Glutamatergic neuron (in vitro differentiated cells): ENCODE results near the gene SYTL4. TPM values are rescaled to one million over a fixed set of nuclear protein-coding genes. Genes with fewer than 3 reads are reported as not detected.

Experiments used
- DNase-seq: peaks from one replicate; pipeline ENCODE4 v3.0.0; 2022
- H3K27ac Mint-ChIP-seq: one replicate; pipeline ENCODE4 v1.8.0; 2020; ENCODE audit warnings: mild to moderate bottlenecking, mixed read lengths, inconsistent platforms; ENCODE audit not compliant: unreplicated experiment
- H3K27me3 Mint-ChIP-seq: one replicate; pipeline ENCODE4 v1.8.0; 2020; ENCODE audit warnings: mild to moderate bottlenecking, moderate library complexity, mixed read lengths, inconsistent platforms; ENCODE audit not compliant: unreplicated experiment
- H3K36me3 Mint-ChIP-seq: one replicate; pipeline ENCODE4 v1.8.0; 2020; ENCODE audit warnings: mild to moderate bottlenecking, mixed read lengths, inconsistent platforms; ENCODE audit not compliant: unreplicated experiment
- H3K4me1 Mint-ChIP-seq: one replicate; pipeline ENCODE4 v1.8.0; 2020; ENCODE audit warnings: mild to moderate bottlenecking, low read depth, mixed read lengths, inconsistent platforms; ENCODE audit not compliant: unreplicated experiment
- H3K4me3 Mint-ChIP-seq: one replicate; pipeline ENCODE4 v1.8.0; 2020; ENCODE audit warnings: mild to moderate bottlenecking, mixed read lengths, inconsistent platforms; ENCODE audit not compliant: unreplicated experiment
- H3K9me3 Mint-ChIP-seq: one replicate; pipeline ENCODE4 v1.8.0; 2020; ENCODE audit warnings: mild to moderate bottlenecking, moderate library complexity, mixed read lengths, inconsistent platforms; ENCODE audit not compliant: unreplicated experiment
- total RNA-seq: library from RNA; stranded (reverse); fragmentation: NEBNext Ultra II Directional; extraction: Animal tissue kit (Norgen Biotek cat#: 25700); gene quantifications from one replicate; pipeline ENCODE4 v1.2.1, GENCODE V29; 2021; ENCODE audit not compliant: unreplicated experiment
- TF ChIP-seq, protein P1 (sequence below): fragments of 200-600 bp; sonication (generic); IDR thresholded peaks from one replicate; pipeline ENCODE4 v1.5.0; 2021; ENCODE audit not compliant: partially characterized antibody, unreplicated experiment

The SYTL4 gene
- total RNA-seq, 1 donor from 2014 or later, result 0.25 TPM

DNA sequence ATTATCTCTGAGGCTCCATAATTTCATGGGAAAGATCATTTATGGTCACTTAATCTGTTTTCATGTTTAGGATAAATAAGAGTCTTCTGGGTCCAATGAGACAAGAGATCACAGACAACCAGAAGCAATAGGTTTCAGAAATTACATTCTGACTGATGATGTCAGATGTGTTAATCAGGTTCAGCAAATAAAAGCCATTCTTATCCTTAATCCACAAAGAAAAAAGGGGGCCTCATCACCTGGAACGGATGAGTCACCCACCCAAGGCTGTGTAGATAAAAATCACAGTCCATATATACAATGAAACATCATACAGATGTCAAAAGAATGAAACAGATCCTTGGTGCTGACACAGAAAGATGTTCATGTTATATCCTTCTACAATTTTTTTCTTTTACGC, 36.6 kb downstream of the SYTL4 start:
- Mint-ChIP-seq H3K36me3 (no peaks in the 10 kb centered on the region), H3K9me3 (peaks cover 2% of the 10 kb centered on the region), H3K4me1 (no peaks in the 10 kb centered on the region), H3K4me3 (no peak overlapping the region), H3K27ac (no peak overlapping the region), H3K27me3 (no peaks in the 10 kb centered on the region)
- no peak for DNase-seq
- TF ChIP-seq, protein P1, sequence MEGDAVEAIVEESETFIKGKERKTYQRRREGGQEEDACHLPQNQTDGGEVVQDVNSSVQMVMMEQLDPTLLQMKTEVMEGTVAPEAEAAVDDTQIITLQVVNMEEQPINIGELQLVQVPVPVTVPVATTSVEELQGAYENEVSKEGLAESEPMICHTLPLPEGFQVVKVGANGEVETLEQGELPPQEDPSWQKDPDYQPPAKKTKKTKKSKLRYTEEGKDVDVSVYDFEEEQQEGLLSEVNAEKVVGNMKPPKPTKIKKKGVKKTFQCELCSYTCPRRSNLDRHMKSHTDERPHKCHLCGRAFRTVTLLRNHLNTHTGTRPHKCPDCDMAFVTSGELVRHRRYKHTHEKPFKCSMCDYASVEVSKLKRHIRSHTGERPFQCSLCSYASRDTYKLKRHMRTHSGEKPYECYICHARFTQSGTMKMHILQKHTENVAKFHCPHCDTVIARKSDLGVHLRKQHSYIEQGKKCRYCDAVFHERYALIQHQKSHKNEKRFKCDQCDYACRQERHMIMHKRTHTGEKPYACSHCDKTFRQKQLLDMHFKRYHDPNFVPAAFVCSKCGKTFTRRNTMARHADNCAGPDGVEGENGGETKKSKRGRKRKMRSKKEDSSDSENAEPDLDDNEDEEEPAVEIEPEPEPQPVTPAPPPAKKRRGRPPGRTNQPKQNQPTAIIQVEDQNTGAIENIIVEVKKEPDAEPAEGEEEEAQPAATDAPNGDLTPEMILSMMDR, result no peak

DNA sequence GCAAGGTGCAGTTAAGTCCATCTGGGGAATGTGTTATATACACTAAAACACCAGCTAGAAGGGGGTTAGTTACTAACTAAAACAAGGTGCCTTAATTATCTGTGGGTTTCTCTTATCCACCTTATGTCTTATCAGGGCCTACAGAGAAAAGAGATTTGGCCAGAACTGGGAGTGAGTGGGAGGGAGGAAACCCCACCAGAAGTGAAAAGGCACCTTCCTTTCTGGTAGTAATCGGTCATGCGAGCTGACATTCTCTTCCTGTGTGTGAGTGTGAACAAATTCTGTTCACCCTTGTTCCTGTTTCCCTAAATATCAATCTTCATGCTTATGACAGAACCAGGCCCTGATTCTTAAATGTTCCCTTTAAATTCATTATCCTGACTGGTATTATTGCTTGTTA, 44.4 kb downstream of the SYTL4 start:
- no peak for DNase-seq
- H3K27ac Mint-ChIP-seq, result no peak overlapping the region
- no peaks in the 10 kb centered on the region for H3K27me3 Mint-ChIP-seq
- no peaks in the 10 kb centered on the region for H3K36me3 Mint-ChIP-seq
- H3K4me3 Mint-ChIP-seq, result no peak overlapping the region
- TF ChIP-seq, protein P1, result no peak
- H3K9me3 Mint-ChIP-seq, result peaks cover 2% of the 10 kb centered on the region
- no peaks in the 10 kb centered on the region for H3K4me1 Mint-ChIP-seq

DNA sequence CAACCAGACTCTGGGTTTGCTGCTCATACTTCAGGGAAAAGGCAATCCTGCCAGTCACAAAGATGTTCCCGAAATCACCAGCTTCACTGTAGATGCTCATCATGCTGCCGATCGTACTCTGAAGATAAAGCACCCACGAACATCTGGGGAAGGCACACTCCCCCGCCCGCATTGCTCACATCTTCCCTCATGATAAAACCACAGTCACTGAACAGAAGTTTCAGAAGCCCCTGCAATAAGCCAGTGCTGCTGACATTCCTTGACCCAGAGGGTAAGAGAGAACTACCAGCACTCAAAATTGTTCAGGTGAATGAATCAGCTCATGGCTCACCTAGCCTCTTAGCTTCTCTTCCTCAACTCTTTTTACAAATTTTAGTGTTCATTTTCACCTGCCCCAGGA, 44.8 kb downstream of the SYTL4 start:
- no peak overlapping the region for H3K27ac Mint-ChIP-seq
- no peak overlapping the region for H3K4me3 Mint-ChIP-seq
- H3K4me1 Mint-ChIP-seq, result no peaks in the 10 kb centered on the region
- DNase-seq, result no peak
- no peaks in the 10 kb centered on the region for H3K27me3 Mint-ChIP-seq
- TF ChIP-seq, protein P1, result no peak
- no peaks in the 10 kb centered on the region for H3K36me3 Mint-ChIP-seq
- peaks cover 2% of the 10 kb centered on the region for H3K9me3 Mint-ChIP-seq

DNA sequence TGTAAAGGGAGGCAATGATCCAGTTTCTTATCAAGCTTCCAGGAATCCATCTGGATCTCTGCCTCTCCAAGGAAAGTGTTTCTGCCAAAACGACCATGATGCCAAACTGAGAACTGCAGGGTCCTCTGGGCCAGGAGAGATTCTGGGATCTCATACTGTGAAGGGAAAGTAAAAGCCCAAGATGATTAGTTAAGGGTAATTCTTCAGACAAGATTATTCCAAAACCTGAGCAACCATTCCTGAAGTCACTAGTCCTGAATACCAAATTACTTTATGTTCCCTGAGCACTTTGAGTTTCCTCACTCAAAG, 46.0 kb downstream of the SYTL4 start:
- no peak overlapping the region for H3K27ac Mint-ChIP-seq
- no peak overlapping the region for H3K4me3 Mint-ChIP-seq
- no peaks in the 10 kb centered on the region for H3K4me1 Mint-ChIP-seq
- no peak for DNase-seq
- no peaks in the 10 kb centered on the region for H3K9me3 Mint-ChIP-seq
- TF ChIP-seq, protein P1, result peak; percentile 49
- no peaks in the 10 kb centered on the region for H3K27me3 Mint-ChIP-seq
- H3K36me3 Mint-ChIP-seq, result no peaks in the 10 kb centered on the region

DNA sequence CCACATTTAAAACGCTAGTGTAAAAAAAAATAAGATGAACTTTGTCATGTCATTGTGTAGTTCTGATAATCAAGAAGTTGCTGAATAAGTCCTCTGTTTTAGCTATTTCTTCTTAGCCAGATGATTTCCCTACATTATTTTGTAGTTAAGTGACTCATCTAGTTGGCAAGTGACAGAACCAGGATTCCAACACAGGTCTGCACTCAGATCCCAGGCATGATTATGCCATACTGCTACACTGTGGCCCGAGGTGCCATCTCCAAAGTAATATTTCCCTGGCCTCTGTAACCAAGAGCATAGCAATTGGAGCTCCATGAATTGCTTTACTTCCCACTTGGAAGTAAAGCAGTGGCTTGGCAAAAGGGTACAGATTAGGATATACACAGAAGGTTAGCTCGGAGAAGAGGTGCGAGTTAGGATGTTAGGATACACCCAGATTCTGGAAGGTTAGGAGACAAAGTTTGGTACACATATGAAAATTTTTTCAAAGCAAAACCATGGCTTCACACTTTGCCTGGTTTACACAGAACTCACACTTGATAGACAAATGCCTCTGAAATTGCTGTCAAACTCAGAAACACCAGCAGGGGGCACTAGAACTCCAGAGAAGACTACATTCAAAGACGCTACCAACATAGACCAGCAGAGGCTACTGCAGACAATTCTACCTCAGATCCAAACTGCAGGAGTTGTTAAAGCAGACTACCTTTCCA, 46.5 kb downstream of the SYTL4 start:
- peaks cover 1% of the 10 kb centered on the region for H3K9me3 Mint-ChIP-seq
- peak; percentile 49 for DNase-seq
- H3K27me3 Mint-ChIP-seq, result no peaks in the 10 kb centered on the region
- no peak overlapping the region for H3K4me3 Mint-ChIP-seq
- H3K36me3 Mint-ChIP-seq, result no peaks in the 10 kb centered on the region
- no peak overlapping the region for H3K27ac Mint-ChIP-seq
- H3K4me1 Mint-ChIP-seq, result no peaks in the 10 kb centered on the region
- TF ChIP-seq, protein P1, result peak; percentile 79
